Gastroesophageal sphincter (tissue), 4 donors: ENCODE data around the gene CD74. TPM values are rescaled to one million over a fixed set of nuclear protein-coding genes. Genes with fewer than 3 reads are reported as not detected.
"Not testable (repeated sequence)": the region's sequence is repeated elsewhere in the genome, so short reads cannot be mapped to it uniquely, and the experiment has no call there.

Source experiments
- ATAC-seq: fragments of 150-250 bp; one replicate; pipeline ENCODE4 v1.9.1; 2016; ENCODE audit warnings: mild to moderate bottlenecking, moderate library complexity
- H3K27ac ChIP-seq, 4 donors: fragments of 200-600 bp; sonication (generic) in 3 of 4; 1 replicate in 3 of 4; 2 replicates in 1 of 4; pipeline ENCODE4 v1.5.1; 2016 to 2019
- H3K27me3 ChIP-seq: fragments of 200-600 bp; sonication (generic); one replicate; pipeline ENCODE4 v1.5.1; 2019
- H3K36me3 ChIP-seq, 2 donors: fragments of 200-600 bp; sonication (generic); one replicate each; pipeline ENCODE4 v1.5.1; 2019; ENCODE audit warnings: control low read depth in 1 of 2
- H3K4me1 ChIP-seq, 3 donors: fragments of 200-600 bp; sonication (generic); 1 replicate in 2 of 3; 2 replicates in 1 of 3; pipeline ENCODE4 v1.5.1; 2016 to 2019; ENCODE audit warnings: control low read depth in 2 of 3
- H3K4me3 ChIP-seq, 2 donors: fragments of 200-600 bp; sonication (generic); one replicate each; pipeline ENCODE4 v1.5.1; 2019; ENCODE audit warnings: mild to moderate bottlenecking in 1 of 2, moderate library complexity in 1 of 2
- H3K9me3 ChIP-seq, 3 donors: fragments of 200-600 bp; sonication (generic); one replicate each; pipeline ENCODE4 v1.5.1; 2017 to 2019; ENCODE audit warnings: control low read depth in 2 of 3
- EP300 ChIP-seq: sonication (generic); formaldehyde crosslinking; IDR thresholded peaks from one replicate; pipeline ENCODE4 v1.6.1; 2017; ENCODE audit warnings: antibody characterized with exemption, mild to moderate bottlenecking
- POLR2A ChIP-seq, 2 donors: fragments of 450-650 bp; IDR thresholded peaks; one replicate each; pipeline ENCODE4 v1.6.1; 2017; ENCODE audit warnings: antibody characterized with exemption in 2 of 2, mild to moderate bottlenecking in 2 of 2, moderate library complexity in 1 of 2
- POLR2AphosphoS5 ChIP-seq: sonication (generic); formaldehyde crosslinking; IDR thresholded peaks from one replicate; pipeline ENCODE4 v1.6.1; 2017; ENCODE audit warnings: antibody characterized with exemption
- WGBS, 2 donors: methylation state at CpG; one replicate each; pipeline ENCODE4 v1.1.5; 2018; ENCODE audit warnings: low coverage in 1 of 2; 5-methylcytosine and 5-hydroxymethylcytosine counted together
- total RNA-seq, 4 donors: library from RNA; depleted of rRNA; stranded (reverse); fragments of >200 nt; gene quantifications; one replicate each; pipeline ENCODE4 v1.1.0, GENCODE V29; 2016
- TF ChIP-seq, protein P1 (sequence below), 4 experiments: fragments of 200-600 bp in 2 of 4; fragments of 450-650 bp in 2 of 4; sonication (generic) in 1 of 4; IDR thresholded peaks; one replicate each; pipeline ENCODE4 v1.5.1; 2017 to 2019; ENCODE audit warnings: antibody characterized with exemption in 4 of 4, mild to moderate bottlenecking in 2 of 4, moderate library complexity in 2 of 4

CD74 gene
- total RNA-seq, 4 donors from 2014 or later = 142 to 720 (median 338) TPM

DNA sequence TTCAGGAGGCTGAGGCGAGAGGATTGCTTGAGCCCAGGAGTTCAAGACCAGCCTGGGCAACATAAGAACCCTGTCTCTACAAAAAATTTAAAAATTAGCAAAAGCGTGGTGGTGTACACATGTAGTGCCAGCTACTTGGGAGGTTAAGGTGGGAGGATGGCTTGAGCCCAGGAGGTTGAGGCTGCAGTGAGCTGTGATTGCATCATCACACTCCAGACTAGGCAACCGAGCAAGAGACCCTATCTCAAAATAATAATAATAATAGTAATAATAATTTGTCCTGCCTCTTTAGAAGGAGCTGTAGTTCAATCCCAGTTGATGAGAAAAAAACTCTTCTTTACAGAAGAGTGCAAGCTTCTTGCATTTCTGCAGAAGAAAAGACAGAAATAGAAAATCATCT is 10.0 kb upstream of the CD74 start:
- Histone ChIP-seq H3K27ac (no peak overlapping the region), H3K4me3 (no peak overlapping the region), H3K9me3 (no peaks in the 10 kb centered on the region), H3K36me3 (no peaks in the 10 kb centered on the region), H3K4me1 (no peaks in the 10 kb centered on the region), H3K27me3 (no peaks in the 10 kb centered on the region)
- WGBS, 2 donors = 61 to 68% methylated on average over 2 to 3 of the region's 3 CpGs
- no peak for ATAC-seq
- TF ChIP-seq, protein P1, sequence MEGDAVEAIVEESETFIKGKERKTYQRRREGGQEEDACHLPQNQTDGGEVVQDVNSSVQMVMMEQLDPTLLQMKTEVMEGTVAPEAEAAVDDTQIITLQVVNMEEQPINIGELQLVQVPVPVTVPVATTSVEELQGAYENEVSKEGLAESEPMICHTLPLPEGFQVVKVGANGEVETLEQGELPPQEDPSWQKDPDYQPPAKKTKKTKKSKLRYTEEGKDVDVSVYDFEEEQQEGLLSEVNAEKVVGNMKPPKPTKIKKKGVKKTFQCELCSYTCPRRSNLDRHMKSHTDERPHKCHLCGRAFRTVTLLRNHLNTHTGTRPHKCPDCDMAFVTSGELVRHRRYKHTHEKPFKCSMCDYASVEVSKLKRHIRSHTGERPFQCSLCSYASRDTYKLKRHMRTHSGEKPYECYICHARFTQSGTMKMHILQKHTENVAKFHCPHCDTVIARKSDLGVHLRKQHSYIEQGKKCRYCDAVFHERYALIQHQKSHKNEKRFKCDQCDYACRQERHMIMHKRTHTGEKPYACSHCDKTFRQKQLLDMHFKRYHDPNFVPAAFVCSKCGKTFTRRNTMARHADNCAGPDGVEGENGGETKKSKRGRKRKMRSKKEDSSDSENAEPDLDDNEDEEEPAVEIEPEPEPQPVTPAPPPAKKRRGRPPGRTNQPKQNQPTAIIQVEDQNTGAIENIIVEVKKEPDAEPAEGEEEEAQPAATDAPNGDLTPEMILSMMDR (IDR thresholded peaks at IDR 0.05) = no peak
- TF ChIP-seq POLR2A (IDR thresholded peaks at IDR 0.05) = no peak

DNA sequence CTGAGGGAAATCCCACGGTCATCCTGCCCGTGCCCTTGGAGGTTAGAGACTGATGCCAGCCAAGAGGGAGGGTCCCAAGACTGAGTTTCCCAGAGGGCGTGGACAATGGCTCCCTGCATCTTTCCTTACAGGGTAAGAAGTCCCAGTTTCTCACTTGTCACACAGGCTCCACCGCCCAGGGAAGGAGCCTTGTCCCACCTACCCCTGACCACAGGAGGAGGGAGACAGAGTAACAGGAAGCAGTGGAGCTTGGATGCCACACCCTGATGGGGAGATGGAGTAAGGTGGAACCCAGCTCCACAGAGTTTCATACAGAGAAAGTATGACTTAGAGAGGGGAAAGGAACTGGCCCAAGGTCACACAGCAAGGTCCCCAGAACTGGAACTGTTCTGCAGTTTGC is 9.4 kb upstream of the CD74 start:
- WGBS, 2 donors = 51 to 80% methylated on average over 1 to 4 of the region's 4 CpGs
- Histone ChIP-seq H3K4me3 (no peak overlapping the region), H3K9me3 (no peaks in the 10 kb centered on the region), H3K27me3 (no peaks in the 10 kb centered on the region), H3K27ac (no peak overlapping the region), H3K36me3 (no peaks in the 10 kb centered on the region), H3K4me1 (no peaks in the 10 kb centered on the region)
- TF ChIP-seq EP300 (no peak), POLR2AphosphoS5 (no peak), POLR2A (IDR thresholded peaks at IDR 0.05) (no peak)
- ATAC-seq = no peak

DNA sequence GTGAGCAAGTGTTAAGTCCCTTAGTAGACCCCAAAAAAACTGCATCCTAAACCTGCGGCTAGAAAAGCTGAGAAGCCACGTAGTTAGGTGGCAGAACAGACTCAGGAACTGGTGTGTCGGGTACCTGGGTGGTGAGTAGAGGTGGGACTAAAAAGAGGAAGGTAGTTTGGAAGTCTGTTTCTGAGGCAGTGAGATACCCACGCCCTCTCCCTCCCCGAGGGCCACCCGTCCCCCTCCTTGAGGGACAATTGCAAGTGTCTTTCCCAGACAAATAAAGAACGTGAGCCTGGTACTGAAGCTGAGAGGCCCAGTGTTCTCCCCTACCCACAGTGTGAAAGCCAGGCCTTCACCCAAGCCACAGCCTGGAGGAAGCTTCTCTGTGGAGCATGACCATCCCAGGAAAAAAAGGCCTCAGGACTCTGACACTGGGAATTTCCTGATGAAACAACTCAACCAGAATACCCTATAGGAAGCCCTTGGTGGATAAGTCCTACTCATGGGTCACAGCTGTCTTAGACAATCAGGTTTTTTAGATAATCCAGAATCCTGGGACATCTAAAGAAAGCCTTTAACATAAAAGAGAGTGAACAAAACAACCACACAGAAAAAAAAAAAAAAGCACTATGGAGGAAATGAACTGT is 7.0 kb upstream of the CD74 start:
- Histone ChIP-seq H3K4me3 (no peak overlapping the region), H3K27me3 (no peaks in the 10 kb centered on the region), H3K4me1 (no peaks in the 10 kb centered on the region), H3K36me3 (no peaks in the 10 kb centered on the region), H3K27ac (no peak overlapping the region), H3K9me3 (no peaks in the 10 kb centered on the region)
- TF ChIP-seq POLR2AphosphoS5 = no peak
- TF ChIP-seq EP300 = no peak
- TF ChIP-seq, protein P1 (IDR thresholded peaks at IDR 0.05) = no peak
- no peak for TF ChIP-seq POLR2A (IDR thresholded peaks at IDR 0.05)
- WGBS, 2 donors = 65 to 92% methylated on average over 3 to 7 of the region's 7 CpGs
- ATAC-seq = no peak

DNA sequence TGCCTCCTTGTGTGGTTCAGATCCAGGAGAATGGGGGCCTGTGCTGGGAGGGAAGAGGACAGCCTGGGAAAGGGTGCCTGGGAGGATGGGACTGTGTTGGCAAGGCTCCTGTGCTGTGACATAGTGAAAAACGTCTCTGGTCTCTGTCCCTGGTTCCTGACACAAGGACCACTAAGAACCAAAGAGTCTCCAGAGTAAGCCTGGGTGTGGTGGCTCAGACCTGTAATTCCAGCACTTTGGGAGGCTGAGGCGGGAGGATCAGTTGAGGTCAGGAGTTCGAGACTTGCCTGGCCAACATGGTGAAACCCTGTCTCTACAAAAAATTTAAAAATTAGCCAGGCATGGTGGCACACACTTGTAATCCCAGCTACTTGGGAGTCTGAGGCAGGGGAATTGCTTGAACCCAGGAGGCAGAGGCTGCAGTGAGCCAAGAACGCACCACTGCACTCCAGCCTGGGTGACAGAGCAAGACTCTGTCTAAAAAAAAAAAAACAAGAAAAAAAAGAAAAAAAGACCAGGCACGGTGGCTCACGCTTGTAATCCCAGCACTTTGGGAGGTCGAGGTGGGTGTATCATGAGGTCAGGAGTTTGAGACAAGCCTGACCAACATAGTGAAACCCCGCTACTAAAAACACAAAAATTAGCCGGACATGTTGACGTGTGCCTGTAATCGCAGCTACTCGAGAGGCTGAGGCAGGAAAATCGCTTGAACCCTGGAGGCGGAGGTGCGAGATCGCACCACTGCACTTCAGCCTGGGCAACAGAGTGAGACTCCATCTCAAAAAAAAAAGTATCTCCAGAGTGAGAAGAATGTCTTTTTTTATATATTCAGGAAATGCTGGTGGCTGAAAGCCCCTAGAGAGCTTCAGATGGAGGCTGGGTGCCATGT is 1.4 kb upstream of the CD74 start:
- Histone ChIP-seq H3K27ac (peak overlapping the region; percentile 24 to 87 (median 80)), H3K4me1 (peaks cover 2 to 41% (median 4%) of the 10 kb centered on the region in 3 donors)
- H3K4me3 ChIP-seq, H3K9me3 ChIP-seq, ATAC-seq, H3K27me3 ChIP-seq, H3K36me3 ChIP-seq: not testable (repeated sequence)
- WGBS, 2 donors = 80 to 93% methylated on average over 2 to 14 of the region's 16 CpGs

DNA sequence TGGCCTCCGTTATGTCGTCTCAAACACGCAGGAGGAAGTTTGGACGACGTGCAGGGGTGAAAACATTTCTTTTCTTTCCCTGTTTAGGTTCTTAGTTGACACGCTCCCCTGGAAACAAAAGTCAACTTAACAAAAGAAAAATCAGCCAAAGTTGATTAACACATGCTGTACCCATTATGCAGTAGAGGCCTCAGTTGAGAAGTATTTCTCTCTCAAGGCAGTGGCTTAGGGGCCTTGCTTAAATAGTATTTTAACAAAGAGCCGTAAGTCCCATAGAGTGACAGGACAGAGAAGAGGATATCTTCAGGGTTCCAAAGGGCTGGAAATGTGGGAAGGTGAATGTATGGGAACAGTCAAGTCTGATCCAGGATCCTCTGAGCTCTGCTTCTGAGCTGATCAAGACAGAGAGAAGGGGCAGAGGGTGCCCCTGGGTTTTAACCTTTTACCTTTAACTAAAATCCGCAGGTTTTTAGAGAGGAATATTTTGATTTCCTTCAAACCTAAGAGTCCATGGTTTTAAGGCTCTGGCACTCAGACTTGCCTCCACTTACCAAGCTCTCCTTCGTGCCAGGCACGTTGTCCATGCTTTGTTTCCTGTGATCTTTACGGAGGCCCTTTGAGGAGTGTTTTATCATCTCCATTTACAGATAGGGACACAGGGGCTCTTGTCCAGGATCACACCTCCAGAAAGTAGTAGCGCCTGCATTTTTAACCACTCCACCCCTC is 629 bp upstream of the CD74 start:
- WGBS, 2 donors = 34 to 52% methylated on average over 10 of the region's 12 CpGs

More for the DNA sequence above, 629 bp upstream of the CD74 start:
- TF ChIP-seq EP300 (no peak), POLR2AphosphoS5 (no peak), POLR2A (IDR thresholded peaks at IDR 0.05) (no peak)
- TF ChIP-seq, protein P1 (IDR thresholded peaks at IDR 0.05) = no peak
- peak overlapping the region; percentile 24 to 87 (median 80) for H3K27ac ChIP-seq
- H3K4me1 ChIP-seq = peaks cover 2 to 48% (median 4%) of the 10 kb centered on the region in 3 donors
- H3K9me3 ChIP-seq = no peaks in the 10 kb centered on the region
- peak overlapping the region; percentile 46 to 52 for H3K4me3 ChIP-seq
- ATAC-seq = no peak
- H3K36me3 ChIP-seq = no peaks in the 10 kb centered on the region
- no peaks in the 10 kb centered on the region for H3K27me3 ChIP-seq
